IMR-90 (cell line): ENCODE data around the gene INCA1. TPM values are rescaled to one million over a fixed set of nuclear protein-coding genes. Genes with fewer than 3 reads are reported as not detected.

Experiments used
- ATAC-seq: fragments of 200-7000 bp; cut with Tn5 transposase; 2 replicates; pipeline ENCODE4 v1.9.1; 2020; ENCODE audit warnings: low read depth, mild to moderate bottlenecking, moderate library complexity
- BruUV-seq: library from RNA; stranded (reverse); fragments of 400-500 nt; replicated peaks from 2 replicates; lab custom pipeline; 2021; lab: Mats Ljungman, UMichigan
- CTCF ChIA-PET: fragments of 300-600 bp; formaldehyde crosslinking; extraction: SDS; loops from one replicate; lab custom pipeline; 2021; ENCODE audit warnings: antibody characterized with exemption; lab: Yijun Ruan, JAX
- POLR2A ChIA-PET: fragments of 300-600 bp; sonication (Branson Sonifier 250); formaldehyde crosslinking; loops from one replicate; lab custom pipeline; 2022; ENCODE audit warnings: antibody characterized with exemption; ENCODE audit not compliant: unreplicated experiment; lab: Charles Lee
- DNase-seq: peaks from one replicate; pipeline ENCODE4 v3.0.0; 2013
- H2AFZ ChIP-seq: replicated peaks from 2 replicates; pipeline ENCODE3; 2013; ENCODE audit warnings: low read length, mild to moderate bottlenecking; ENCODE audit not compliant: poor library complexity
- H2AK5ac ChIP-seq: 2 replicates; pipeline ENCODE4 v1.6.1; 2013; ENCODE audit warnings: low read depth, low read length, inconsistent platforms
- H2AK9ac ChIP-seq: replicated peaks from 2 replicates; pipeline ENCODE3; 2013; ENCODE audit warnings: mild to moderate bottlenecking, low read depth, low read length, moderate library complexity; ENCODE audit not compliant: poor library complexity
- H2BK120ac ChIP-seq: 2 replicates; pipeline ENCODE4 v1.6.1; 2013; ENCODE audit warnings: low read depth, low read length, inconsistent platforms
- H2BK15ac ChIP-seq: 3 replicates; pipeline ENCODE4 v1.6.1; 2013; ENCODE audit warnings: low read depth, low read length, inconsistent platforms
- H2BK20ac ChIP-seq: 2 replicates; pipeline ENCODE4 v1.6.1; 2013; ENCODE audit warnings: low read depth, mild to moderate bottlenecking, inconsistent platforms, low read length, moderate library complexity
- H2BK5ac ChIP-seq: 2 replicates; pipeline ENCODE4 v1.6.1; 2013; ENCODE audit warnings: mild to moderate bottlenecking, low read depth, low read length, inconsistent platforms; ENCODE audit not compliant: poor library complexity, severe bottlenecking
- H3K14ac ChIP-seq: replicated peaks from 2 replicates; pipeline ENCODE4 v1.6.1; 2013; ENCODE audit warnings: low read depth, low read length, inconsistent platforms
- H3K18ac ChIP-seq: 2 replicates; pipeline ENCODE4 v1.6.1; 2013; ENCODE audit warnings: low read depth, low read length, control low read depth
- H3K23ac ChIP-seq: 2 replicates; pipeline ENCODE4 v1.6.1; 2013; ENCODE audit warnings: low read depth, low read length, inconsistent platforms
- H3K27ac ChIP-seq: 2 replicates; pipeline ENCODE4 v1.5.1; 2013; ENCODE audit warnings: mild to moderate bottlenecking, control low read depth, low read length; ENCODE audit not compliant: insufficient read depth
- H3K27me3 ChIP-seq: 2 replicates; pipeline ENCODE4 v1.6.1; 2013; ENCODE audit warnings: low read length; ENCODE audit not compliant: control insufficient read depth, insufficient read depth
- H3K36me3 ChIP-seq: 2 replicates; pipeline ENCODE4 v1.6.1; 2013; ENCODE audit warnings: low read length, mixed read lengths; ENCODE audit not compliant: control insufficient read depth, insufficient read depth
- H3K4ac ChIP-seq: 2 replicates; pipeline ENCODE4 v1.6.1; 2013; ENCODE audit warnings: low read depth, low read length, inconsistent platforms
- H3K4me1 ChIP-seq: 2 replicates; pipeline ENCODE4 v1.6.1; 2013; ENCODE audit warnings: low read length, mixed read lengths; ENCODE audit not compliant: control insufficient read depth, insufficient read depth
- H3K4me2 ChIP-seq: 2 replicates; pipeline ENCODE4 v1.6.1; 2013; ENCODE audit warnings: low read depth, mild to moderate bottlenecking, control low read depth, low read length, moderate library complexity
- H3K4me3 ChIP-seq: 2 replicates; pipeline ENCODE4 v1.5.1; 2013; ENCODE audit warnings: low read depth, mild to moderate bottlenecking, control low read depth, low read length, moderate library complexity; ENCODE audit not compliant: insufficient read depth
- H3K56ac ChIP-seq: 2 replicates; pipeline ENCODE4 v1.6.1; 2013; ENCODE audit warnings: low read length, inconsistent platforms; ENCODE audit not compliant: insufficient read depth; ENCODE audit errors: extremely low read depth
- H3K79me1 ChIP-seq, 2 experiments: 2 replicates each; pipeline ENCODE4 v1.6.1; 2013; ENCODE audit warnings: low read length in 2 of 2, inconsistent platforms in 1 of 2, low read depth in 1 of 2
- H3K9ac ChIP-seq: 2 replicates; pipeline ENCODE4 v1.6.1; 2013; ENCODE audit warnings: low read depth, low read length, control low read depth
- H3K9me1 ChIP-seq: 2 replicates; pipeline ENCODE4 v1.6.1; 2013; ENCODE audit warnings: low read length, inconsistent platforms; ENCODE audit not compliant: insufficient read depth
- H3K9me3 ChIP-seq: 2 replicates; pipeline ENCODE4 v1.6.1; 2013; ENCODE audit warnings: low read length; ENCODE audit not compliant: control insufficient read depth, insufficient read depth
- H4K20me1 ChIP-seq: 2 replicates; pipeline ENCODE4 v1.6.1; 2013; ENCODE audit warnings: low read length, inconsistent platforms; ENCODE audit not compliant: insufficient read depth
- H4K5ac ChIP-seq: 2 replicates; pipeline ENCODE4 v1.6.1; 2013; ENCODE audit warnings: mild to moderate bottlenecking, low read depth, low read length, control low read depth
- H4K8ac ChIP-seq, 2 experiments: 2 replicates each; pipeline ENCODE4 v1.6.1; 2013; ENCODE audit warnings: low read depth in 2 of 2, low read length in 2 of 2, control low read depth in 1 of 2, inconsistent platforms in 1 of 2
- H4K91ac ChIP-seq: 2 replicates; pipeline ENCODE4 v1.6.1; 2013; ENCODE audit warnings: low read depth, low read length, inconsistent platforms; ENCODE audit not compliant: insufficient read depth
- BHLHE40 ChIP-seq: fragments of 150-350 bp; IDR thresholded peaks from 2 replicates; pipeline ENCODE4 v1.6.1; 2016; ENCODE audit warnings: mild to moderate bottlenecking, low read depth, low read length
- CEBPB ChIP-seq: IDR thresholded peaks from 2 replicates; pipeline ENCODE4 v1.6.1; 2012; ENCODE audit warnings: low read depth, low read length, improper control_type of control experiment
- CHD1 ChIP-seq: IDR thresholded peaks from 2 replicates; pipeline ENCODE4 v1.6.1; 2012; ENCODE audit warnings: low read depth, low read length, improper control_type of control experiment
- CTCF ChIP-seq: conservative IDR thresholded peaks from 2 replicates; pipeline ENCODE4 v1.5.1; 2012; ENCODE audit warnings: mild to moderate bottlenecking, low read depth, low read length, improper control_type of control experiment
- ELK1 ChIP-seq: fragments of 150-350 bp; IDR thresholded peaks from 2 replicates; pipeline ENCODE4 v1.6.1; 2016; ENCODE audit warnings: low read depth, mild to moderate bottlenecking, low read length, moderate library complexity, borderline replicate concordance
- FOS ChIP-seq: fragments of 150-350 bp; IDR thresholded peaks from 2 replicates; pipeline ENCODE4 v1.6.1; 2016; ENCODE audit warnings: low read depth, low read length
- MAZ ChIP-seq: IDR thresholded peaks from 2 replicates; pipeline ENCODE4 v1.6.1; 2012; ENCODE audit warnings: low read depth, mild to moderate bottlenecking, low read length, improper control_type of control experiment, moderate library complexity, borderline replicate concordance
- MXI1 ChIP-seq: IDR thresholded peaks from 2 replicates; pipeline ENCODE4 v1.6.1; 2012; ENCODE audit warnings: low read depth, mild to moderate bottlenecking, low read length, moderate library complexity, borderline replicate concordance
- NFE2L2 ChIP-seq: fragments of 150-350 bp; IDR thresholded peaks from 2 replicates; pipeline ENCODE4 v1.6.1; 2016; ENCODE audit warnings: low read depth, mild to moderate bottlenecking, low read length
- POLR2A ChIP-seq: IDR thresholded peaks from 2 replicates; pipeline ENCODE4 v1.6.1; 2012; ENCODE audit warnings: mild to moderate bottlenecking, low read depth, low read length
- RAD21 ChIP-seq: IDR thresholded peaks from 2 replicates; pipeline ENCODE4 v1.6.1; 2012; ENCODE audit warnings: low read length, improper control_type of control experiment
- RCOR1 ChIP-seq: IDR thresholded peaks from 2 replicates; pipeline ENCODE4 v1.6.1; 2012; ENCODE audit warnings: mild to moderate bottlenecking, low read length, improper control_type of control experiment; ENCODE audit not compliant: insufficient replicate concordance
- SMC3 ChIP-seq: fragments of 150-350 bp; IDR thresholded peaks from 2 replicates; pipeline ENCODE4 v1.6.1; 2016; ENCODE audit warnings: low read depth, mild to moderate bottlenecking, antibody characterized with exemption, low read length, moderate library complexity
- USF2 ChIP-seq: fragments of 150-350 bp; IDR thresholded peaks from 2 replicates; pipeline ENCODE4 v1.6.1; 2017; ENCODE audit warnings: mild to moderate bottlenecking, antibody characterized with exemption, low read length, low read depth
- WGBS, 2 experiments: methylation state at CpG; one replicate each; pipeline versions ENCODE4 v1.1.5 to v1.1.7; 2013; ENCODE audit warnings: missing lambda C conversion rate in 2 of 2; ENCODE audit not compliant: insufficient read length in 1 of 2; ENCODE audit errors: extremely low coverage in 2 of 2; 5-methylcytosine and 5-hydroxymethylcytosine counted together
- dilution Hi-C: fragments of 300-500 bp; cut with HindIII; formaldehyde crosslinking; loops from one replicate; pipeline ENCODE4 v1.14.3; 2018; ENCODE audit warnings: low sequenced_read_pairs; ENCODE audit not compliant: unreplicated experiment
- in situ Hi-C: fragments of 300-500 bp; cut with MboI; formaldehyde crosslinking; loops from 3 replicates; pipeline ENCODE4 v1.14.3; 2019; ENCODE audit warnings: low sequenced_read_pairs, inconsistent platforms, mixed read lengths
- intact Hi-C: fragments of 100-400 bp; cut with micrococcal nuclease; formaldehyde crosslinking; loops from 2 replicates; pipeline ENCODE4 v1.10.0; 2022
- polyA plus RNA-seq, 3 experiments: library from polyadenylated mRNA; depleted of rRNA; stranded (reverse); fragments of >200 nt; gene quantifications; 2 replicates each; pipeline ENCODE4 v1.2.3, GENCODE V29; 2012; ENCODE audit warnings: low replicate concordance in 1 of 3
- total RNA-seq: library from RNA; depleted of rRNA; stranded (reverse); fragments of >200 nt; gene quantifications from 2 replicates; pipeline ENCODE4 v1.2.3, GENCODE V29; 2012

The INCA1 gene
- total and polyA plus RNA-seq, 2 of the 4 experiments (the other 2 are of a cell fraction): 0.18 to 0.51 TPM

GRCh38 chr17:5023588-5024147, 26.3 kb upstream of the INCA1 start:
- in situ Hi-C loops: no loop called here
- BruUV-seq: no TSS peak
- CTCF ChIA-PET: no interaction called here

More at GRCh38 chr17:5023588-5024147, 26.3 kb upstream of the INCA1 start:
- Histone ChIP-seq H3K4me3 (no peak overlapping the region), H2AK9ac (no peak overlapping the region), H3K14ac (no peak overlapping the region), H3K27ac (no peak overlapping the region), H2BK15ac (no peak overlapping the region), H3K18ac (no peak overlapping the region), H3K4me1 (no peaks in the 10 kb centered on the region), H2BK120ac (no peak overlapping the region), H2BK20ac (no peak overlapping the region), H3K4ac (no peak overlapping the region), H4K8ac (no peak overlapping the region), H3K9me3 (no peaks in the 10 kb centered on the region), H2AK5ac (no peak overlapping the region), H3K79me1 (no peaks in the 10 kb centered on the region), H3K27me3 (no peaks in the 10 kb centered on the region), H2BK5ac (no peak overlapping the region), H3K9ac (no peak overlapping the region), H2AFZ (no peak overlapping the region), H3K9me1 (peaks cover 4% of the 10 kb centered on the region; the same call in 1 of the 2 replicates), H4K5ac (no peak overlapping the region), H3K4me2 (no peak overlapping the region), H3K23ac (no peak overlapping the region), H4K91ac (no peak overlapping the region), H3K56ac (no peak overlapping the region), H4K20me1 (peaks cover 9% of the 10 kb centered on the region; the same call in 1 of the 2 replicates), H3K36me3 (peaks cover 45% of the 10 kb centered on the region)
- POLR2A ChIA-PET: interaction anchor here (0.5 kb wide), 1 partner anchor 30 kb away, joined by 3 read pairs; no protein-coding TSS in a partner anchor
- DNase-seq: no peak
- no peak for ATAC-seq
- intact Hi-C loops: no loop called here
- TF ChIP-seq ELK1 (no peak), SMC3 (no peak), RCOR1 (no peak), USF2 (no peak), RAD21 (no peak), BHLHE40 (no peak), CHD1 (no peak), CTCF (no peak), MXI1 (no peak), MAZ (no peak), POLR2A (no peak), CEBPB (no peak), FOS (no peak), NFE2L2 (no peak)
- dilution Hi-C loops: no loop called here
- 93% methylated on average over 11 of the region's 29 CpGs; no CpG with 5 or more reads in 1 of the 2 experiments for WGBS, 2 experiments
